H1 (cell line): ENCODE data around the gene NR5A1. TPM values are rescaled to one million over a fixed set of nuclear protein-coding genes. Genes with fewer than 3 reads are reported as not detected.

ENCODE experiments used
- BACH1 ChIP-seq: IDR thresholded peaks from 2 replicates; pipeline ENCODE4 v1.6.1; 2012; ENCODE audit warnings: low read length, improper control_type of control experiment
- CBX8 ChIP-seq: fragments of 300-800, 300-1000 bp; sonication (generic); IDR thresholded peaks from 2 replicates; pipeline ENCODE4 v1.7.1; 2016; ENCODE audit warnings: low read depth, low read length, borderline replicate concordance
- CEBPB ChIP-seq: IDR thresholded peaks from 2 replicates; pipeline ENCODE4 v1.6.1; 2012; ENCODE audit warnings: low read depth, low read length
- EGR1 ChIP-seq: IDR thresholded peaks from 2 replicates; pipeline ENCODE4 v1.6.1; 2011; ENCODE audit warnings: low read depth, low read length, borderline replicate concordance
- EP300 ChIP-seq, 2 experiments: IDR thresholded peaks; 1 replicate in 1 of 2; 2 replicates in 1 of 2; pipeline ENCODE4 v1.6.1; 2011 to 2012; ENCODE audit warnings: low read depth in 2 of 2, low read length in 2 of 2, mild to moderate bottlenecking in 2 of 2, borderline replicate concordance in 1 of 2, inconsistent platforms in 1 of 2, moderate library complexity in 1 of 2
- EZH2 ChIP-seq: fragments of 200-600 bp; sonication (generic); IDR thresholded peaks from 2 replicates; pipeline ENCODE4 v1.7.1; 2012; ENCODE audit warnings: low read depth, mild to moderate bottlenecking, moderate library complexity, low read length, inconsistent platforms; ENCODE audit not compliant: severe bottlenecking
- GABPA ChIP-seq: IDR thresholded peaks from 2 replicates; pipeline ENCODE4 v1.6.1; 2011; ENCODE audit warnings: mild to moderate bottlenecking, low read length, moderate library complexity, borderline replicate concordance; ENCODE audit not compliant: insufficient read depth
- GTF2F1 ChIP-seq: IDR thresholded peaks from 2 replicates; pipeline ENCODE4 v1.6.1; 2012; ENCODE audit warnings: low read depth, low read length, improper control_type of control experiment, borderline replicate concordance
- KDM4A ChIP-seq: IDR thresholded peaks from one replicate; pipeline ENCODE4 v1.7.1; 2012; ENCODE audit warnings: low read depth, mild to moderate bottlenecking, moderate library complexity, low read length, inconsistent platforms; ENCODE audit not compliant: severe bottlenecking
- KDM5A ChIP-seq: fragments of 200-600 bp; IDR thresholded peaks from 2 replicates; pipeline ENCODE4 v1.7.1; 2012; ENCODE audit warnings: mild to moderate bottlenecking, low read length, inconsistent platforms, mixed read lengths
- MAFK ChIP-seq: IDR thresholded peaks from 2 replicates; pipeline ENCODE4 v1.6.1; 2012; ENCODE audit warnings: low read depth, mild to moderate bottlenecking, improper control_type of control experiment, low read length
- NRF1 ChIP-seq: IDR thresholded peaks from 2 replicates; pipeline ENCODE4 v1.6.1; 2011; ENCODE audit warnings: mild to moderate bottlenecking, low read depth, low read length, improper control_type of control experiment
- POLR2A ChIP-seq, 2 experiments: IDR thresholded peaks; 1 replicate in 1 of 2; 2 replicates in 1 of 2; pipeline ENCODE4 v1.6.1; 2011; ENCODE audit warnings: low read depth in 2 of 2, low read length in 2 of 2, mild to moderate bottlenecking in 2 of 2; ENCODE audit errors: control extremely low read depth in 1 of 2
- RAD21 ChIP-seq, 2 experiments: IDR thresholded peaks in 1 of 2; conservative IDR thresholded peaks in 1 of 2; 2 replicates each; pipeline ENCODE4 v1.6.1; 2011; ENCODE audit warnings: low read depth in 2 of 2, low read length in 2 of 2, improper control_type of control experiment in 1 of 2, inconsistent platforms in 1 of 2, mild to moderate bottlenecking in 1 of 2, moderate library complexity in 1 of 2
- RFX5 ChIP-seq: IDR thresholded peaks from 2 replicates; pipeline ENCODE4 v1.6.1; 2011; ENCODE audit warnings: low read depth, low read length, improper control_type of control experiment, borderline replicate concordance
- RNF2 ChIP-seq: fragments of 200-900, 300-1000 bp; sonication (generic); IDR thresholded peaks from 2 replicates; pipeline ENCODE4 v1.7.1; 2016; ENCODE audit warnings: borderline replicate concordance, low read depth, mild to moderate bottlenecking, antibody characterized with exemption, low read length; ENCODE audit not compliant: poor library complexity, severe bottlenecking; ENCODE audit errors: missing control alignments
- SP4 ChIP-seq: IDR thresholded peaks from 2 replicates; pipeline ENCODE4 v1.6.1; 2012; ENCODE audit warnings: low read length, inconsistent platforms
- TAF7 ChIP-seq: optimal IDR thresholded peaks from 2 replicates; pipeline ENCODE3; 2011; ENCODE audit warnings: low read depth, mild to moderate bottlenecking, inconsistent platforms, low read length, moderate library complexity, borderline replicate concordance
- TEAD4 ChIP-seq: IDR thresholded peaks from 2 replicates; pipeline ENCODE4 v1.6.1; 2012; ENCODE audit warnings: low read depth, low read length, inconsistent platforms, mixed read lengths
- polyA plus RNA-seq, 7 experiments: library from polyadenylated mRNA; depleted of rRNA in 3 of 7; stranded (reverse) in 5 of 7; unstranded in 2 of 7; fragments of >200 nt in 5 of 7; fragments of 200-250 nt in 2 of 7; gene quantifications; 1 replicate in 5 of 7; 2 replicates in 1 of 7; 4 replicates in 1 of 7; pipeline versions ENCODE4 v1.2.1 to v1.2.3, GENCODE V29; 2011 to 2013; ENCODE audit warnings: missing spikeins in 2 of 7, mixed read lengths in 2 of 7
- total RNA-seq: library from RNA; stranded (reverse); fragmentation: NEBNext Ultra II Directional; extraction: Animal tissue kit (Norgen Biotek cat#: 25700); gene quantifications from 2 replicates; pipeline ENCODE4 v1.2.1, GENCODE V29; 2021
- TF ChIP-seq, protein P1 (sequence below): IDR thresholded peaks from 2 replicates; pipeline ENCODE4 v1.6.1; 2012; ENCODE audit warnings: inconsistent platforms

Gene NR5A1
- total and polyA plus RNA-seq, 2 of the 8 experiments (the other 6 are each of a cell fraction or from before 2014, with no cell fraction given): 0.29 to 0.58 TPM

DNA sequence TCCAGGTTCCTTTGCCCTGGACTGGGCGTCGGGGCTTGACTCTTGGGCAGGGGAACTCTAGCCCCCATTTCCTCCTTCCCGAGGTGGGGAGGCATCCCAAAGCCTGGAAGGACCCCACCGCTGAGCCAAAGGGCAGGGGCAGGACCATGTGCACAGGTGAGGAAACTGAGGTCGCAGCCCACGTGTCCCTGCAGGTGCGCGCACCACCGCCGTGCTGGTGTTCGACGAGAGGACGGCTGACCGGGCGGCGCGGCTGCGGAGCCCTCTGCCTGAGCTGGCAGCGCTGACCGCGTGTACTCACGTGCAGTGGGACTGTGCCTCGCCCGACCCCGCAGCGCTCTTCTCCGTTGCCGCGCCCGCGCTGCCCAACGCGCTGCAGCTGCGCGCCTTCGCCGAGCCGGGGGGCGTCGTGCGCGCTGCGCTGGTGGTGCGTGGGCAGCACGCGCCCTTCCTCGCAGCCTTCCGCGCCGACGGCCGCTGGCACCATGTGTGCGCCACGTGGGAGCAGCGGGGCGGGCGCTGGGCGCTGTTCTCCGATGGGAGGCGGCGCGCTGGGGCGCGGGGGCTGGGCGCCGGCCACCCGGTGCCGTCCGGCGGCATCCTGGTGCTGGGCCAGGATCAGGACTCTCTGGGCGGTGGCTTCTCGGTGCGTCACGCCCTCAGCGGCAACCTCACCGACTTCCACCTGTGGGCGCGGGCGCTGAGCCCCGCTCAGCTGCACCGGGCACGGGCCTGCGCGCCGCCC, 54.2 kb downstream of the NR5A1 start (continued):
- TF ChIP-seq GTF2F1 (no peak), EGR1 (no peak), POLR2A (IDR thresholded peaks at IDR 0.05; ENCODE audit: control extremely low read depth in 1 of 2, low read depth in 2 of 2, low read length in 2 of 2) (no peak), KDM5A (no peak), GABPA (no peak), RFX5 (no peak), TEAD4 (no peak), MAFK (no peak), SP4 (no peak), CEBPB (no peak), RAD21 (IDR thresholded peaks at IDR 0.05 in 1 of 2, conservative IDR thresholded peaks at IDR 0.05 in 1 of 2; ENCODE audit: low read depth in 2 of 2, low read length in 2 of 2) (no peak), BACH1 (no peak), NRF1 (no peak), TAF7 (no peak), EP300 (IDR thresholded peaks at IDR 0.05; ENCODE audit: borderline replicate concordance in 1 of 2, low read depth in 2 of 2, low read length in 2 of 2) (no peak), CBX8 (no peak), KDM4A (peak; percentile 97), RNF2 (peak; percentile 37), EZH2 (no peak)
- TF ChIP-seq, protein P1, sequence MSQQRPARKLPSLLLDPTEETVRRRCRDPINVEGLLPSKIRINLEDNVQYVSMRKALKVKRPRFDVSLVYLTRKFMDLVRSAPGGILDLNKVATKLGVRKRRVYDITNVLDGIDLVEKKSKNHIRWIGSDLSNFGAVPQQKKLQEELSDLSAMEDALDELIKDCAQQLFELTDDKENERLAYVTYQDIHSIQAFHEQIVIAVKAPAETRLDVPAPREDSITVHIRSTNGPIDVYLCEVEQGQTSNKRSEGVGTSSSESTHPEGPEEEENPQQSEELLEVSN: peak; percentile 88
